Panc1 (cell line): ENCODE results near the gene TMEM14C. TPM values are rescaled to one million over a fixed set of nuclear protein-coding genes. Genes with fewer than 3 reads are reported as not detected.
A peak's percentile ranks its signal among the peaks of the same experiment; 100 is the strongest.

ENCODE experiments used
- ATAC-seq: fragments of 200-7000 bp; cut with Tn5 transposase; 2 replicates; pipeline ENCODE4 v1.9.1; 2020; ENCODE audit warnings: mild to moderate bottlenecking, moderate library complexity
- BruUV-seq: library from RNA; stranded (reverse); fragments of 400-500 nt; replicated peaks from 2 replicates; lab custom pipeline; 2021; lab: Mats Ljungman, UMichigan
- CTCF ChIA-PET: fragments of 300-600 bp; sonication (Branson Sonifier 250); formaldehyde crosslinking; loops from one replicate; lab custom pipeline; 2022; ENCODE audit warnings: antibody characterized with exemption; lab: Charles Lee
- POLR2A ChIA-PET: fragments of 300-600 bp; sonication (Branson Sonifier 250); formaldehyde crosslinking; loops from one replicate; lab custom pipeline; 2022; ENCODE audit warnings: antibody characterized with exemption; lab: Charles Lee
- DNase-seq: peaks from one replicate; pipeline ENCODE4 v3.0.0-alpha.2; 2010; ENCODE audit warnings: low read depth, low spot score
- H3K27ac ChIP-seq: 2 replicates; pipeline ENCODE4 v1.5.1; 2011; ENCODE audit warnings: mild to moderate bottlenecking, low read length, inconsistent platforms
- H3K27me3 ChIP-seq: fragments of 200-500 bp; sonication (Bioruptor generic); 2 replicates; pipeline ENCODE4 v1.6.0; 2014; ENCODE audit warnings: low read length, inconsistent platforms; ENCODE audit not compliant: control insufficient read depth, insufficient read depth
- H3K36me3 ChIP-seq: fragments of 200-500 bp; sonication (Bioruptor generic); 2 replicates; pipeline ENCODE4 v1.5.1; 2014; ENCODE audit warnings: inconsistent platforms, mild to moderate bottlenecking, low read length, moderate library complexity; ENCODE audit not compliant: control insufficient read depth, insufficient read depth
- H3K4me1 ChIP-seq: 2 replicates; pipeline ENCODE4 v1.5.1; 2011; ENCODE audit warnings: inconsistent platforms, mild to moderate bottlenecking, low read length, moderate library complexity; ENCODE audit not compliant: control insufficient read depth, insufficient read depth
- H3K4me3 ChIP-seq, 2 experiments: 2 replicates each; pipeline ENCODE4 v1.5.1; 2011 to 2012; ENCODE audit warnings: low read depth in 2 of 2, low read length in 2 of 2, mild to moderate bottlenecking in 2 of 2, inconsistent platforms in 1 of 2, moderate library complexity in 1 of 2
- H3K9me3 ChIP-seq: fragments of 200-500 bp; sonication (Bioruptor generic); 2 replicates; pipeline ENCODE4 v1.5.1; 2014; ENCODE audit warnings: low read depth, mild to moderate bottlenecking, inconsistent platforms, low read length, moderate library complexity; ENCODE audit not compliant: control insufficient read depth, insufficient read depth
- POLR2AphosphoS5 ChIP-seq: IDR thresholded peaks from 2 replicates; pipeline ENCODE4 v1.6.1; 2012; ENCODE audit warnings: mild to moderate bottlenecking, low read depth, low read length, moderate library complexity
- REST ChIP-seq, 2 experiments: IDR thresholded peaks; 2 replicates each; pipeline ENCODE4 v1.6.1; 2011 to 2012; ENCODE audit warnings: low read depth in 2 of 2, control low read depth in 1 of 2, low read length in 1 of 2, mild to moderate bottlenecking in 1 of 2, moderate library complexity in 1 of 2; ENCODE audit not compliant: insufficient read depth in 1 of 2
- SIN3A ChIP-seq: IDR thresholded peaks from 2 replicates; pipeline ENCODE4 v1.6.1; 2012; ENCODE audit warnings: low read depth, mild to moderate bottlenecking, low read length, moderate library complexity, borderline replicate concordance; ENCODE audit not compliant: insufficient read depth
- TCF7L2 ChIP-seq: IDR thresholded peaks from 2 replicates; pipeline ENCODE4 v1.6.1; 2011; ENCODE audit warnings: mild to moderate bottlenecking, low read depth, low read length, inconsistent platforms
- in situ Hi-C: cut with HindIII; loops from 2 replicates; pipeline ENCODE4 v1.10.0; 2016; ENCODE audit warnings: low sequenced_read_pairs, low pct_unique_long_range_greater_than_20kb
- intact Hi-C: fragments of 100-400 bp; cut with micrococcal nuclease; formaldehyde crosslinking; loops from one replicate; pipeline ENCODE4 v1.10.0; 2022; ENCODE audit not compliant: unreplicated experiment
- total RNA-seq: library from RNA; stranded (reverse); gene quantifications from one replicate; pipeline ENCODE4 v1.2.1, GENCODE V29; 2021; ENCODE audit not compliant: unreplicated experiment
- TF ChIP-seq, protein P1 (sequence below): fragments of 450-650 bp; IDR thresholded peaks from 2 replicates; pipeline ENCODE4 v1.5.1; 2017; ENCODE audit warnings: mild to moderate bottlenecking

Gene TMEM14C
- total RNA-seq, 1 experiment from 2014 or later = 159 TPM

DNA sequence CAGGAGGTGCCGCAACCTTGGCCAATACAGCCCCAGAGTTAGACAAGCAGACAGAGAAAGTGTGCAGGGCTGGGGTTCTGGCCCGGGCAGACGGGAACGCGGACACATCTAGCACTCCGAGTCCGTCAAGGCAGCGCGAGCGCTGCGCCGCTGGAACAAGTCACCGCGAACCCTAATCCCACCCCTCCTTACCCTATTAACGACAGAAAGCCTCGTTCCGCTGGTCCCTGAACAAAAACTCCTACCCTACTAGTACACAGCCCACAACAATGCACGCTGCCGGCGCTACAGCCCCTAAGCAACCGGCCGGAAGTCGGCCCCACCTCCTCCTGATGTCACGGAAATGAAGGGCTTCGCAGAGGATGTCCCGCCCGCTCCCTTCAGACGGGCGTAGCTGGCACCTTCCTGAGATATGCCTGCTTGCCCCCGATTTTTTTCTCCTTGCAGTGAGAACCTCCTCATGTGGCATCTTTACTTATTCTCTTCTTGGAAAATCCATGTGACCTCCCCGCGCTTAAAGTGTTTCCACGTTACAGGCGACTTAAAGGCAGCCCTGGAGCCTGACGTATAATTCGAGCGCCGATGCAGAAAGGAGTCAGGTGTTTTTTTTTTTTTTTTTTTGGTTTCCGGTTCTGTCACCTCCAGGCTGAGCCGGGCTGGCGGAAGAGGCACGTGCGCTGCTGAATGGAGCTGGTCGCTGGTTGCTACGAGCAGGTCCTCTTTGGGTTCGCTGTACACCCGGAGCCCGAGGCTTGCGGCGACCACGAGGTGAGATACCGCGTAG lies 28.4 kb upstream of the TMEM14C start, which contains the start of the genes C6orf52 and PAK1IP1:
Gene C6orf52, minus strand, starts transcription at position 315 of the 784 bp plus-strand sequence. CDS start 7,066 bp downstream, outside the sequence.
Gene PAK1IP1, plus strand, starts transcription at position 671 of the 784 bp plus-strand sequence. Its CDS starts 14 bp downstream, at position 685.
- H3K4me3 ChIP-seq = peak within 1 kb of the TSS; percentile 95 to 98
- ATAC-seq (peak; percentile 99), DNase-seq (peak; percentile 97)
- no peaks in the 10 kb centered on the region for H3K9me3 ChIP-seq
- peaks cover 5% of the 10 kb centered on the region for H3K36me3 ChIP-seq
- peak; percentile 15; the same call in 1 of the 2 replicates for TF ChIP-seq TCF7L2
- peak; percentile 93 for TF ChIP-seq SIN3A
- TF ChIP-seq, protein P1, sequence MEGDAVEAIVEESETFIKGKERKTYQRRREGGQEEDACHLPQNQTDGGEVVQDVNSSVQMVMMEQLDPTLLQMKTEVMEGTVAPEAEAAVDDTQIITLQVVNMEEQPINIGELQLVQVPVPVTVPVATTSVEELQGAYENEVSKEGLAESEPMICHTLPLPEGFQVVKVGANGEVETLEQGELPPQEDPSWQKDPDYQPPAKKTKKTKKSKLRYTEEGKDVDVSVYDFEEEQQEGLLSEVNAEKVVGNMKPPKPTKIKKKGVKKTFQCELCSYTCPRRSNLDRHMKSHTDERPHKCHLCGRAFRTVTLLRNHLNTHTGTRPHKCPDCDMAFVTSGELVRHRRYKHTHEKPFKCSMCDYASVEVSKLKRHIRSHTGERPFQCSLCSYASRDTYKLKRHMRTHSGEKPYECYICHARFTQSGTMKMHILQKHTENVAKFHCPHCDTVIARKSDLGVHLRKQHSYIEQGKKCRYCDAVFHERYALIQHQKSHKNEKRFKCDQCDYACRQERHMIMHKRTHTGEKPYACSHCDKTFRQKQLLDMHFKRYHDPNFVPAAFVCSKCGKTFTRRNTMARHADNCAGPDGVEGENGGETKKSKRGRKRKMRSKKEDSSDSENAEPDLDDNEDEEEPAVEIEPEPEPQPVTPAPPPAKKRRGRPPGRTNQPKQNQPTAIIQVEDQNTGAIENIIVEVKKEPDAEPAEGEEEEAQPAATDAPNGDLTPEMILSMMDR = no peak
- peak; percentile 97 for TF ChIP-seq POLR2AphosphoS5
- intact Hi-C loops (loop anchor here (1.0 to 10.0 kb wide), 2 partner anchors 65 to 170 kb away; partner anchors contain the start of gene GCNT2), in situ Hi-C loops (no loop called here)
- H3K27ac ChIP-seq = peak within 1 kb of the TSS; percentile 98
- CTCF ChIA-PET = interaction anchor here (0.5 to 0.7 kb wide), 4 partner anchors 29 to 189 kb away, joined by 3 to 11 read pairs (median 7); no protein-coding TSS in a partner anchor
- H3K4me1 ChIP-seq = peaks cover 27% of the 10 kb centered on the region
- TSS peak; percentile 93 for BruUV-seq
- POLR2A ChIA-PET = interaction anchor here (0.5 to 1.0 kb wide), 9 partner anchors 11 to 1880 kb away, joined by 3 to 14 read pairs (median 5); no protein-coding TSS in a partner anchor
- no peaks in the 10 kb centered on the region for H3K27me3 ChIP-seq

DNA sequence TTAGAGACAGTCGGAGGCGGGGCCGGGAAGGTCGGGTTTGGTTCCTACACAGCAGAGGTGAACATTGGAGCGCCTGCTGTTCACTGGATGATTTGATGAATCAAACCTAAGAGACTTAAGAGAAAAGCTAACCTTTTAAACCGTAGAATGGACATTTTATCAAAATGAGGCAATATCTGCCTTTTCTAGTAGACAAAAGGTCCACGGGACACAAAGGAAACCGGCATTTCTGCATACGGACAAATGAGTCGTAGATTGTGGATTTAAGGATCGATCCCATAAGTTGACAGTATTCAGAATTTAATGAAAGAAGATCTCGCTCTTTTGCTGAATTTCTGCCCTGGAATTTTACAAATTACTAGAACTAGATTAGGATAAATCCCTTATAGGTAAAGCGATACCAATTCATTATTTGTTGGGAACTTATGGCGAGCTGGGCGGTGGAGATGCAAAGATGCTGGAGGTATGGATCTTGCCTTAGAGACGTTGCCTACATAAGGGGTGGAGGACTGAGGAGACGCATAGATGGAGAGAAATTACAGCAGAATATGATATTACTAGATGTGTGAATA lies 27.7 kb upstream of the TMEM14C start:
- ChIA-PET CTCF (interaction anchor here (0.5 to 0.7 kb wide), 4 partner anchors 28 to 190 kb away, joined by 3 to 11 read pairs (median 7); no protein-coding TSS in a partner anchor), POLR2A (interaction anchor here (0.5 to 1.0 kb wide), 8 partner anchors 12 to 1880 kb away, joined by 3 to 15 read pairs (median 5); no protein-coding TSS in a partner anchor)
- no TSS peak for BruUV-seq
- TF ChIP-seq, protein P1 = no peak
- TF ChIP-seq REST (IDR thresholded peaks at IDR 0.05; ENCODE audit: insufficient read depth in 1 of 2, low read depth in 2 of 2, low read length in 1 of 2) (no peak), POLR2AphosphoS5 (no peak), TCF7L2 (no peak), SIN3A (no peak)
- no peaks in the 10 kb centered on the region for H3K27me3 ChIP-seq
- peaks cover 27% of the 10 kb centered on the region for H3K4me1 ChIP-seq
- peak; percentile 12 for DNase-seq
- H3K9me3 ChIP-seq = no peaks in the 10 kb centered on the region
- peaks cover 5% of the 10 kb centered on the region for H3K36me3 ChIP-seq
- H3K4me3 ChIP-seq = peak overlapping the region; percentile 95 to 98
- H3K27ac ChIP-seq = peak overlapping the region; percentile 98
- intact Hi-C loops = loop anchor here (10.0 kb wide), 1 partner anchor 170 kb away; the partner anchor contains the start of gene GCNT2
- in situ Hi-C loops = no loop called here
- ATAC-seq = no peak
